Endothelial cell (in vitro differentiated cells): ENCODE results near the gene TSC22D2. TPM values are rescaled to one million over a fixed set of nuclear protein-coding genes. Genes with fewer than 3 reads are reported as not detected.
"Not testable (repeated sequence)": the region's sequence is repeated elsewhere in the genome, so short reads cannot be mapped to it uniquely, and the experiment has no call there.

ENCODE experiments used
- DNase-seq: peaks from one replicate; pipeline ENCODE4 v3.0.0; 2021; ENCODE audit warnings: low spot score
- H3K27ac Mint-ChIP-seq: one replicate; pipeline ENCODE4 v1.8.0; 2021; ENCODE audit warnings: mixed read lengths, inconsistent platforms; ENCODE audit not compliant: unreplicated experiment
- H3K27me3 Mint-ChIP-seq: one replicate; pipeline ENCODE4 v1.8.0; 2021; ENCODE audit warnings: mild to moderate bottlenecking, moderate library complexity, mixed read lengths, inconsistent platforms; ENCODE audit not compliant: unreplicated experiment
- H3K36me3 Mint-ChIP-seq: one replicate; pipeline ENCODE4 v1.8.0; 2021; ENCODE audit warnings: mild to moderate bottlenecking, low read depth, mixed read lengths, inconsistent platforms; ENCODE audit not compliant: unreplicated experiment
- H3K4me1 Mint-ChIP-seq: one replicate; pipeline ENCODE4 v1.8.0; 2021; ENCODE audit warnings: mild to moderate bottlenecking, mixed read lengths, inconsistent platforms; ENCODE audit not compliant: unreplicated experiment
- H3K4me3 Mint-ChIP-seq: one replicate; pipeline ENCODE4 v1.8.0; 2021; ENCODE audit warnings: mild to moderate bottlenecking, mixed read lengths, inconsistent platforms; ENCODE audit not compliant: unreplicated experiment
- H3K9me3 Mint-ChIP-seq: one replicate; pipeline ENCODE4 v1.8.0; 2021; ENCODE audit warnings: mixed read lengths, inconsistent platforms; ENCODE audit not compliant: unreplicated experiment
- CTCF ChIP-seq: fragments of 200-600 bp; sonication (generic); IDR thresholded peaks from one replicate; pipeline ENCODE4 v1.5.0; 2021; ENCODE audit warnings: antibody characterized with exemption; ENCODE audit not compliant: unreplicated experiment
- total RNA-seq: library from RNA; stranded (reverse); fragmentation: NEBNext Ultra II Directional; extraction: Animal tissue kit (Norgen Biotek cat#: 25700); gene quantifications from one replicate; pipeline ENCODE4 v1.2.1, GENCODE V29; 2021; ENCODE audit not compliant: unreplicated experiment

TSC22D2 gene
- total RNA-seq, 1 donor from 2014 or later, result 38.8 TPM

GRCh38 chr3:150467381-150467780, 59.3 kb downstream of the TSC22D2 start:
- DNase-seq, result no peak
- Mint-ChIP-seq H3K4me1 (peaks cover 35% of the 10 kb centered on the region), H3K9me3 (no peaks in the 10 kb centered on the region), H3K4me3 (no peak overlapping the region), H3K27me3 (no peaks in the 10 kb centered on the region), H3K36me3 (peaks cover 4% of the 10 kb centered on the region), H3K27ac (peak overlapping the region; percentile 72)
- TF ChIP-seq CTCF, result no peak

- no peak overlapping the region for H3K4me3 Mint-ChIP-seq
These were observed 61.2 kb downstream of the TSC22D2 start for GRCh38 chr3:150469031-150469930.

GRCh38 chr3:150469931-150470740, 62.0 kb downstream of the TSC22D2 start:
- no peak for TF ChIP-seq CTCF
- Mint-ChIP-seq H3K4me1 (peaks cover 35% of the 10 kb centered on the region), H3K9me3 (no peaks in the 10 kb centered on the region), H3K27me3 (no peaks in the 10 kb centered on the region), H3K27ac (peak overlapping the region; percentile 83), H3K36me3 (peaks cover 4% of the 10 kb centered on the region), H3K4me3 (no peak overlapping the region)
- no peak for DNase-seq

More at GRCh38 chr3:150469031-150469930, 61.2 kb downstream of the TSC22D2 start:
- Mint-ChIP-seq H3K27ac (peak overlapping the region; percentile 83), H3K27me3 (no peaks in the 10 kb centered on the region), H3K9me3 (no peaks in the 10 kb centered on the region), H3K36me3 (peaks cover 4% of the 10 kb centered on the region), H3K4me1 (peaks cover 35% of the 10 kb centered on the region)
- no peak for DNase-seq
- TF ChIP-seq CTCF, result no peak

- peaks cover 21% of the 10 kb centered on the region for H3K4me1 Mint-ChIP-seq
- peaks cover 4% of the 10 kb centered on the region for H3K36me3 Mint-ChIP-seq
- no peaks in the 10 kb centered on the region for H3K27me3 Mint-ChIP-seq
- no peak overlapping the region for H3K4me3 Mint-ChIP-seq
- H3K27ac Mint-ChIP-seq, result no peak overlapping the region
- no peak for TF ChIP-seq CTCF
- no peaks in the 10 kb centered on the region for H3K9me3 Mint-ChIP-seq
- DNase-seq, result no peak
These were observed 64.3 kb downstream of the TSC22D2 start for GRCh38 chr3:150472421-150472820.

- not testable (repeated sequence) for DNase-seq, H3K4me3 Mint-ChIP-seq, H3K9me3 Mint-ChIP-seq, H3K27me3 Mint-ChIP-seq, H3K27ac Mint-ChIP-seq, H3K36me3 Mint-ChIP-seq
- peaks cover 15% of the 10 kb centered on the region for H3K4me1 Mint-ChIP-seq
These were observed 65.1 kb downstream of the TSC22D2 start for GRCh38 chr3:150473161-150473560.
